Measurements from ENCODE around the gene RPTOR.

Gene RPTOR

GRCh38 chr17:80886641-80887573 is 342.3 kb downstream of the RPTOR start:
- no peak for DNase-seq

- DNase-seq: no peak
Observed at GRCh38 chr17:80887639-80888175, 343.1 kb downstream of the RPTOR start.

- no peak for DNase-seq
Observed at GRCh38 chr17:80888276-80889160, 343.9 kb downstream of the RPTOR start.

GRCh38 chr17:80889231-80890195 is 344.9 kb downstream of the RPTOR start:
- no peak for DNase-seq

GRCh38 chr17:80890196-80890920 is 345.7 kb downstream of the RPTOR start:
- no peak for DNase-seq

GRCh38 chr17:80890921-80891396 is 346.3 kb downstream of the RPTOR start:
- DNase-seq: no peak

GRCh38 chr17:80891397-80892018 is 346.9 kb downstream of the RPTOR start:
- DNase-seq: no peak

- DNase-seq: no peak
Observed at GRCh38 chr17:80892019-80892855, 347.6 kb downstream of the RPTOR start.

GRCh38 chr17:80892900-80893603 is 348.4 kb downstream of the RPTOR start:
- no peak for DNase-seq

- no peak for DNase-seq
Observed at GRCh38 chr17:80893604-80894438, 349.2 kb downstream of the RPTOR start.

GRCh38 chr17:80894439-80894721 is 349.7 kb downstream of the RPTOR start:
- no peak for DNase-seq

GRCh38 chr17:80894726-80895125 is 350.1 kb downstream of the RPTOR start:
- no peak for DNase-seq

- DNase-seq: no peak
Observed at GRCh38 chr17:80895366-80895765, 350.7 kb downstream of the RPTOR start.

GRCh38 chr17:80898716-80899115 is 354.1 kb downstream of the RPTOR start:
- no peak for DNase-seq

- no peak for DNase-seq
Observed at GRCh38 chr17:80899402-80900268, 355.0 kb downstream of the RPTOR start.

- no peak for DNase-seq
Observed at GRCh38 chr17:80901319-80901718, 356.7 kb downstream of the RPTOR start.

- no peak for DNase-seq
Observed at GRCh38 chr17:80902197-80902962, 357.7 kb downstream of the RPTOR start.

All from NCI-H2227 treated with DMSO at 0.1 percent for 48 hours (cell line).